Activated CD4-positive, alpha-beta T cell treated with anti-CD3 and anti-CD28 coated beads, Interleukin-2, Interleukin-4, amounts not matched to agents 100 ng/mL and 50 ng/mL, durations not matched to agents 16 hours and 8 hours (primary cell): Measurements from ENCODE around the gene CABCOCO1.

ENCODE experiments used
- DNase-seq: peaks from one replicate; pipeline ENCODE4 v3.0.0-alpha.2; 2020; ENCODE audit warnings: low spot score

The CABCOCO1 gene

DNA sequence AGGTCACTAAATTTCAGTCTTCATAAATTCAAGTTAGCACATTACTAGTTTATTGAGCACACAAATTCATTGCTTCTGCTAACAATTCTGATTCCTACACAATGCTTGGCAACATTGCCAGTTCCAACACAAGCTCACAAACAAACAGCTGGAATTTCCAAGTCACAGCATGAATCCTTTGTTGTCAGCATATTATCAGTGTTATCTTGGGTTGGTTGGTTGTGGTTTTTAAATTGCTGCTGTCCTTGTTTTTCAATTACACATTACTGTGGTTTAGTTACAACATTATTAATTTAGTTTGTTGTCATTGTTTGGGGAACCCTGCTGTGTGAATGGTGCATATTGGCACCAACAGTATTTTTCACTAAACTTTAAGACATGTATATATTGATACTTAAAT lies 152.8 kb downstream of the CABCOCO1 start:
- no peak for DNase-seq
